Measurements from ENCODE around the gene NAT14. TPM values are rescaled to one million over a fixed set of nuclear protein-coding genes. Genes with fewer than 3 reads are reported as not detected.
"Not testable (repeated sequence)": the region's sequence is repeated elsewhere in the genome, so short reads cannot be mapped to it uniquely, and the experiment has no call there.

Gene NAT14
- total RNA-seq, 2 donors from 2014 or later, result 51.3 to 67.1 TPM

GRCh38 chr19:55528030-55528803 is 43.2 kb downstream of the NAT14 start:
- Histone ChIP-seq H3K4me3 (ENCODE audit: low read length) (no peak overlapping the region), H3K27me3 (ENCODE audit: control insufficient read depth, insufficient read depth, low read length, poor library complexity, severe bottlenecking) (no peaks in the 10 kb centered on the region), H3K9me3 (ENCODE audit: control insufficient read depth, low read length) (no peaks in the 10 kb centered on the region), H3K27ac (ENCODE audit: low read depth, low read length) (peak overlapping the region; percentile 56), H3K4me1 (ENCODE audit: control insufficient read depth, insufficient read depth, low read length) (peaks cover 15% of the 10 kb centered on the region), H3K9ac (ENCODE audit: extremely low read depth, low read length, poor library complexity, severe bottlenecking) (peak overlapping the region; percentile 35), H3K36me3 (ENCODE audit: control insufficient read depth, insufficient read depth, low read length) (no peaks in the 10 kb centered on the region)
- Mint-ChIP-seq H3K27ac (no peak overlapping the region), H3K4me3 (no peak overlapping the region), H3K27me3 (ENCODE audit: insufficient read depth) (peaks cover 8% of the 10 kb centered on the region), H3K4me1 (peaks cover 3% of the 10 kb centered on the region), H3K36me3 (ENCODE audit: low read depth) (peaks cover 3% of the 10 kb centered on the region), H3K9me3 (no peaks in the 10 kb centered on the region)
- 53 to 60% methylated on average over 11 to 14 of the region's 15 CpGs for WGBS, 2 experiments (ENCODE audit: insufficient coverage in 1 of 2, insufficient read length in 1 of 2)
- peak; percentile 26 for TF ChIP-seq CTCF (conservative IDR thresholded peaks at IDR 0.05)
- DNase-seq, result no peak

GRCh38 chr19:55529636-55530234 is 44.7 kb downstream of the NAT14 start:
- no peak overlapping the region for H3K4me3 Mint-ChIP-seq
- H3K27me3 ChIP-seq (ENCODE audit: control insufficient read depth, insufficient read depth, low read length, poor library complexity, severe bottlenecking), result no peaks in the 10 kb centered on the region

GRCh38 chr19:55530996-55531395 is 46.0 kb downstream of the NAT14 start:
- no peaks in the 10 kb centered on the region for H3K36me3 ChIP-seq (ENCODE audit: control insufficient read depth, insufficient read depth, low read length)
- WGBS, 2 experiments (ENCODE audit: insufficient coverage in 1 of 2, insufficient read length in 1 of 2), result 96% methylated on average over 23 to 26 of the region's 26 CpGs
- no peak for TF ChIP-seq CTCF (conservative IDR thresholded peaks at IDR 0.05)
- H3K9me3 Mint-ChIP-seq, result no peaks in the 10 kb centered on the region
- DNase-seq, result no peak
- peaks cover 10% of the 10 kb centered on the region for H3K4me1 ChIP-seq (ENCODE audit: control insufficient read depth, insufficient read depth, low read length)
- peaks cover 3% of the 10 kb centered on the region for H3K36me3 Mint-ChIP-seq (ENCODE audit: low read depth)
- H3K4me3 ChIP-seq (ENCODE audit: low read length), result no peak overlapping the region
- no peaks in the 10 kb centered on the region for H3K27me3 ChIP-seq (ENCODE audit: control insufficient read depth, insufficient read depth, low read length, poor library complexity, severe bottlenecking)
- H3K27ac ChIP-seq (ENCODE audit: low read depth, low read length), result no peak overlapping the region
- H3K27me3 Mint-ChIP-seq (ENCODE audit: insufficient read depth), result no peaks in the 10 kb centered on the region
- H3K9me3 ChIP-seq (ENCODE audit: control insufficient read depth, low read length), result no peaks in the 10 kb centered on the region
- H3K27ac Mint-ChIP-seq, result no peak overlapping the region
- no peak overlapping the region for H3K9ac ChIP-seq (ENCODE audit: extremely low read depth, low read length, poor library complexity, severe bottlenecking)
- H3K4me3 Mint-ChIP-seq, result no peak overlapping the region
- no peaks in the 10 kb centered on the region for H3K4me1 Mint-ChIP-seq

More at GRCh38 chr19:55529636-55530234, 44.7 kb downstream of the NAT14 start:
- H3K9me3 Mint-ChIP-seq, result no peaks in the 10 kb centered on the region
- no peak for TF ChIP-seq CTCF (conservative IDR thresholded peaks at IDR 0.05)
- no peaks in the 10 kb centered on the region for H3K36me3 ChIP-seq (ENCODE audit: control insufficient read depth, insufficient read depth, low read length)
- peaks cover 3% of the 10 kb centered on the region for H3K36me3 Mint-ChIP-seq (ENCODE audit: low read depth)
- WGBS, 2 experiments (ENCODE audit: insufficient coverage in 1 of 2, insufficient read length in 1 of 2), result 94 to 96% methylated on average over 30 to 55 of the region's 56 CpGs
- no peak overlapping the region for H3K4me3 ChIP-seq (ENCODE audit: low read length)
- H3K9ac ChIP-seq (ENCODE audit: extremely low read depth, low read length, poor library complexity, severe bottlenecking), result no peak overlapping the region
- H3K27me3 Mint-ChIP-seq (ENCODE audit: insufficient read depth), result no peaks in the 10 kb centered on the region
- DNase-seq, result no peak
- H3K4me1 Mint-ChIP-seq, result peaks cover 3% of the 10 kb centered on the region
- no peak overlapping the region for H3K27ac ChIP-seq (ENCODE audit: low read depth, low read length)
- H3K9me3 ChIP-seq (ENCODE audit: control insufficient read depth, low read length), result no peaks in the 10 kb centered on the region
- H3K27ac Mint-ChIP-seq, result no peak overlapping the region
- peaks cover 15% of the 10 kb centered on the region for H3K4me1 ChIP-seq (ENCODE audit: control insufficient read depth, insufficient read depth, low read length)

GRCh38 chr19:55534280-55534679 is 49.3 kb downstream of the NAT14 start:
- H3K4me1 Mint-ChIP-seq; H3K27ac Mint-ChIP-seq; H3K27me3 ChIP-seq (ENCODE audit: control insufficient read depth, insufficient read depth, low read length, poor library complexity, severe bottlenecking); H3K27ac ChIP-seq (ENCODE audit: low read depth, low read length); H3K4me1 ChIP-seq (ENCODE audit: control insufficient read depth, insufficient read depth, low read length); H3K9ac ChIP-seq (ENCODE audit: extremely low read depth, low read length, poor library complexity, severe bottlenecking); H3K36me3 Mint-ChIP-seq (ENCODE audit: low read depth); H3K9me3 ChIP-seq (ENCODE audit: control insufficient read depth, low read length); H3K36me3 ChIP-seq (ENCODE audit: control insufficient read depth, insufficient read depth, low read length); H3K9me3 Mint-ChIP-seq; H3K4me3 ChIP-seq (ENCODE audit: low read length); H3K27me3 Mint-ChIP-seq (ENCODE audit: insufficient read depth); H3K4me3 Mint-ChIP-seq; DNase-seq: not testable (repeated sequence)
- 91 to 94% methylated on average over 6 to 7 of the region's 7 CpGs for WGBS, 2 experiments (ENCODE audit: insufficient coverage in 1 of 2, insufficient read length in 1 of 2)
